Activated CD4-positive, alpha-beta T cell treated with anti-CD3 and anti-CD28 coated beads, Interleukin-2, Interleukin-4, amounts not matched to agents 100 ng/mL and 50 ng/mL, durations not matched to agents 16 hours and 8 hours (primary cell): ENCODE data around the gene SERPINB1.
"Not testable (repeated sequence)": the region's sequence is repeated elsewhere in the genome, so short reads cannot be mapped to it uniquely, and the experiment has no call there.

Source experiments
- DNase-seq: peaks from one replicate; pipeline ENCODE4 v3.0.0-alpha.2; 2020; ENCODE audit warnings: low spot score

Gene SERPINB1

GRCh38 chr6:2841264-2842138 lies at the start of gene SERPINB1:
Gene SERPINB1, minus strand, starts transcription at chr6:2841863. Its CDS starts 1,277 bp downstream, at chr6:2840586.
- DNase-seq = peak; percentile 89

- DNase-seq = no peak
Observed at GRCh38 chr6:2890976-2891767, 49.5 kb upstream of the SERPINB1 start.

GRCh38 chr6:2885967-2886735 lies 44.5 kb upstream of the SERPINB1 start:
- no peak for DNase-seq

- no peak for DNase-seq
Observed at GRCh38 chr6:2884804-2885203, 43.1 kb upstream of the SERPINB1 start.

- DNase-seq = no peak
Observed at GRCh38 chr6:2883673-2884072, 42.0 kb upstream of the SERPINB1 start.

DNA sequence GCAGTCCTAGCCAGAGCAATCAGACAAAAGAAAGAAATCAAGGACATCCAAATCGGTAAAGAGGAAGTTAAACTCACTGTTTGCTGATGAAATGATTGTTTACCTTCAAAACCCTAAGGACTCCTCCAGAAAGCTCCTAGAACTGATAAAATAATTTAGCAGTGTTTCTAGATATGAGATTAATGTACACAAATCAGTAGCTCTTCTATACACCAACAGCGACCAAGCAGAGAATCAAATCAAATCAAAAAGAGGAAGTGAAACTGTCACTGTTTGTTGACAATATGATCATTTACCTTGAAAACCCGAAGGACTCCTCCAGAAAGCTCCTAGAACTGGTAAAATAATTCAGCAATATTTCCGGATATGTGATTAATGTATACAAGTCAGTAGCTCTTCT lies 39.8 kb upstream of the SERPINB1 start:
- DNase-seq = no peak

GRCh38 chr6:2880156-2880555 lies 38.5 kb upstream of the SERPINB1 start:
- not testable (repeated sequence) for DNase-seq

GRCh38 chr6:2877960-2878359 lies 36.3 kb upstream of the SERPINB1 start:
- DNase-seq = no peak

DNA sequence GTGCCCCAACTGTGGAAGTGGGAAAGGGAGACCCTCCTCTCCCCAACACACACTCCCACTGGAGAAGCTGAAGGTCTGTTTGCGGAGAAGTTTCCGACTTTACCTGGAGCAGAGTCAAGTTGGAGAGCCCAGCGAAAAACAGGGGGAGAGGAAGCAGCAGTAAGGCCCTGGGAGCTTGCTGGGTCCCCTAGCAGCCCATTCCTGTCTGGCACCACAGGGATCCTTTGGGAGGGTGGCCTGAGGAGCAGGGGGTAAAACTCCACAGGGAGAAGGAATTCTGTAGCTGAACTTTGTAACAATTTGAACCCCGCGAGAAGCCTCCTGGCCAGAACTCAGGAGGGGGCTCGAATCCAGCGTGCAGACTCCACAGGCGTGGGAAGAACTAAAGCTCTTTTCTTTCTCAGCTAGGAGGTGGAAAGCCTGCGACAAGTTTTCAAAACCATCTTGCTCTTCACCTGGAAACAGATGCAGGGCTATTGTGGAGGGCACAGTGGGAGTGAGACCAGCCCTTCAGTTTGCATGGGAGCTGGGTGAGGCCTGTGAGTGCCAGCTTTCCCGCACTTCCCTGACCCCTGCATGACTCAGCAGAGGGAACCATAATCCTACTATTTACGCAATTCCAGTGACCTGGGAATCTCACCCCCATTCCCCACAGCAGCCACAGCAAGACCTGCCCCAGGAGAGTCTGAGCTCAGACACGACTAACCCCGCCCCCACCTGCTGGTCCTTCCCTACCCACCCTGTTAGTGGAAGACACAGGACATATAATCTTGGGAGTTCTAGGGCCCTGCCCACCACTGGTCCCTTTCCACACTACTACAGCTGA lies 35.6 kb upstream of the SERPINB1 start:
- DNase-seq = no peak

DNA sequence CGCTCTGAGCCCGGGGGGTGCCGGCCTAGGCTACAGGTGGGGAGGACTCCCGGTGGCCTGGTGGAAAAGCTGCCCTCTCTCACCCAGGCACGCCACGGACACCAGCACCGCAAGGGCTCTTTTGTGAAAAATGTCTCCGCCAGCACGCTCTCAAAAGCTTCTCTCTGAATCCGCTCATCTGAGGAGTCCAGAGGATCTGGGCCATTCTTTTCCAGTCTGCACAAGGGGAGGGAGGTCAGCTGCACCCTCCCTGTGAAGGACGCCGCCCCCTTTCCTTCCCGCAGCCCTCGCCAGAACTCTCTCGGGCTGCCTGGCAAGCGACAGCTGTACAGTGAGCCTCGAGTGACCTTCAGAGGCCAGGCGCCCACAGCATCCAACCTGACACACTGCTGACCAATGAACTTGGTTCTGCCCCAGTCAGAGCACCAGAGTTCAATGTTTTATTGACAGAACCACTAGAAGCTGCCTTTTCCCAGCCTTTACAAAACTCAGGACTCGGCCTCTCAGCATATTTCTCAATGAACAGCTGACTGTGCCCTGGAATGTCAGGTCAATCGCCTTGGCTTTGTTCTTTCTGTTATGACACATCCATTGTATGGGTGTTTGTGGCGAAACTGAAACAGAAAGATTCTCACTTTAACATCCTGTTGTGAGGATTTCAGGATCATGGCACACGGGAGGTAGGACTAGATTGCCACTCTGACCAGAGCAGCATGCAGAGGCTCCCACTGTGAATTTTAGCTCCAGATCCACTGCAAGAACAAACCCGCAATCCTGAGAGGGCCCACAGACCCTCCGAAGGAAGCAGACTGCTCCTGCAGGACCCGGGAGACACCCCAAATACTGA lies 34.8 kb upstream of the SERPINB1 start:
- DNase-seq = peak; percentile 38

DNA sequence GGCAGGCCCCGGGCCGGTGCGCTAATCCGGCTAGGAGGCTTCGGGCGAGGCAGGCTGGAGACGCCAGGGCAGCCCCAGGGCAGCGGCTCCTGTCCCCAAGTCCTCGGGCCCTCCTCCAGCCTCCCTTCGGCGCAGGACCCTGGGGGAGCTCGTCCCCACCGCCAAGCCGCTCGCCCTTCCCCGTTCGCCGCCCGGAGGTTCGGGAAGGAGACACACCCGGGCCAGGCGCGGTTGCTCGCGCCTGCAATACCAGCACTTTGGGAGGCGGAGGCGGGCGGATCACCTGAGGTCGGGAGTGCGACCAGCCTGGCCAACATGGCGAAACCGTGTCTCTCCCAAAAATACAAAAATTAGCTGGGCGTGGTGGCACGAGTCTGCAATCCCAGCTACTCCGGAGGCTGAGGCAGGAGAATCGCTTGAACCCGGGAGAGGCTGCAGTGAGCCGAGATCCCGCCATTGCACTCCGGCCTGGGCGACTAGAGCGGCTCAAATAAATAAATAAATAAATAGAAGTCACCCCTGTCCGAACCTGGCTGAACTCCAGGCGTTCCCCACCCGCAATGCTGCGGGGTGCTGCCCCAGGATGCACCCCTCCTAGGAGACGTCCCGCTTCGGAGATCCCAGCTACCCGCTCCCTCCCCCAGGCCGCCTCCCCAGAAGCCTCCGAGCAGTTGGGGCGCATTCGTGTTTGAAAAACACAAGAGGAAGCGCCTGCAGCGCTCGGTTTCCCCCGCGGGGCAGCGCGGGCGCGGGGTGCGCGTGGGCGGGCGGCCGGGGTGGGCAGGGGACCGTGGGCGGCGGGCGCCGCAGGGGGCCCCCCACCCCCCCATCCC lies 33.9 kb upstream of the SERPINB1 start:
- DNase-seq = peak; percentile 40

DNA sequence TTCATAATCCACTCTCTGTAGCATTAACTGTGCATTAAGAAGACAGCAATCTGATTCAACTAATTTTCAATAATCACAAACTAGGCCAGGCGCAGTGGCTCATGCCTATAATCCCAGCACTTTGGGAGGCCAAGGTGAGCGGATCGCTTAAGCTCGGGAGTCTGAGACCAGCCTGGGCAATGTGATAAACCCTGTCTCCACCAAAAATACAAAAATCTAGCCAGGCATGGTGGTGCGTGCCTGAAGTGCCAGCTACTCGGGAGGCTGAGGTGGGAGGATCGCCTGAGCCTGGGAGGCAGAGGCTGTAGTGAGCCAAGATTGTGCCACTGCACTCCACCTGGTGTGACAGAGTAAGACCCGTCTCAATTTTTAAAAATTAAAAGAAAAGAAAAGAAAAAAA lies 32.0 kb upstream of the SERPINB1 start:
- no peak for DNase-seq

DNA sequence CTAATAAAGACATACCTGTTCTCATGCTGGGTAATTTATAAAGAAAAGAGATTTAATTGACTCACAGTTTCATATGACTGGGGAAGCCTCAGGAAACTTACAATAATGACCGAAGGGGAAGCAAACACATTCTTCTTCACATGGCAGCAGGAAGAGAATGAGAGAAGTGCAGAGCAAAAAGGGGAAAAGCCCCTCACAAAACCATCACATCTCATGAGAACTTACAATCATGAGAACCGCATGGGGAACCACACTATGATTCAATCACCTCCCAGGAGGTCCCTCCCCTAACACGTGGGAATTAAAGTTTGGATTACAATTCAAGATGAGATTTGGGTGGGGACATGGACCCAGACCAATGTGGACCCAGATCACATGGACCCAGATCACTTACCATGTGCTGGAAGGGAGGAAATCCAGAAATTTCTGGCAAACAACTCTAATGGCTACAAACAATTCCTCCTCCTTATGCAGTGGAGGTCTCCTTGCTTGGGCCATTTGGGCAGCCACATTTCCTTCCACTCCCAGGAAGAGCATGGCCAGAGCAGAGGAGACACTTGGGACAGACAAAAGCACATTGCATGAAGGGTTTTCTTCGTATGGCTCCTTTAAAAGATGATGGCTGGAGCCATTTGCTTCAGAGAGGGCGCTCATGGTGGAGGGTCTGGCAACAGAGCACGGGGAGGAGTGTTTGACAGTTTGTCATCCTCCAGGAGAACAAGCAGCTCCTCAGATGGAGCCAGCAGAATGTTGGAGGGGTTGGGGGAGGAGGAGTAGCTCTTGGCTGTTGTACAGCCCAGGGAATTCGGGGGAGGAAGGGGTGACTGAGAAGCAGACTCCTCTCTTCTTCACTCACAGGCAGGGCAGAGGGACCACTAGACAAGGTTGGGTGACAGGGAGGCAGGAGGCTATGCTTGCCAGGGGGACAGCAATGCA lies 31.0 kb upstream of the SERPINB1 start:
- no peak for DNase-seq

- DNase-seq = no peak
Observed at GRCh38 chr6:2871953-2872352, 30.3 kb upstream of the SERPINB1 start.

DNA sequence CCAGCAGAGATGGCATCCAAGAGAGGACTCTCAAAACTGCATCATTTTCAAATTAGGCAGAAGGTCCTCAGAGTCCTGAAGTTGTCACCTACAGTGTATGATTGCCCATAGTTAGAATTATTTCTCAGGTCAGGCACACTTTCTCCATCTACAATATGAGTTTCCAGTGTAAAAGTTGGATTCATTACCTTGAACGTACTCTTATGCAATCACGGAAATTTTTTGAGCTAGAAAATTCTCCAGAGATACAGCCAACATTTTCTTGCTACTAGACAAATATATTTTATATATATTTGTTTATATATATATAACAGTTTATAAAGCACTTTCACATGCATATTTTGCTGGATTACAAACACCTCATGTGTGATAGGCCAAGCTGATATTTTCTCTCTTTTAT lies 29.4 kb upstream of the SERPINB1 start:
- DNase-seq = no peak

DNA sequence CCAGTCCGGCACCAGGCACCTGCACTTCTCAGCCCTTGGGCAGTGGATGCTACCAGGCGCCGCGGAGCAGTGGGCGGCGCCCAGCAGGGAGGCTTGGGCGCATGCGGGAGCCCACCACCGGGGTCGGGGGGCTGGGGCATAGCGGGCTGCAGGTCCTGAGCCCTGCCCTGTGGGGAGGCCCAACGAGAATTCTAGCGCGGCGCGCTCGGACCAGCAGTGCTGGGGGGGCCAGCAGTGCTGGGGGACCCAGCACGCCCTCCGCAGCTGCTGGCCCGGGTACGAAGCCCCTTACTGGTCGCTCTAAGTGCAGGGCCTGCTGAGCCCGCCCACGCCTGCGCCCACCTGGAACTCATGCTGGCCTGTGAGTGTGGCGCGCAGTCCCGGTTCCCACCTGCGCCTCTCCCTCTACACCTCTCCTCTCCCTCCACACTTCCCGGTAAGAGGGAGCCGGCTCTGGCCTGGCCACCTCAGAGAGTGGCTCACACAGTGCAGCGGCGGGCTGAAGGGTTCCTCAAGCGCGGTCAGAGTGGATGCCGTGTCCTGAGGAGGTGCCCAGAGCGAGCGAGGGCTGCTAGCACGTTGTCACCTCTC lies 28.5 kb upstream of the SERPINB1 start:
- DNase-seq = no peak

DNA sequence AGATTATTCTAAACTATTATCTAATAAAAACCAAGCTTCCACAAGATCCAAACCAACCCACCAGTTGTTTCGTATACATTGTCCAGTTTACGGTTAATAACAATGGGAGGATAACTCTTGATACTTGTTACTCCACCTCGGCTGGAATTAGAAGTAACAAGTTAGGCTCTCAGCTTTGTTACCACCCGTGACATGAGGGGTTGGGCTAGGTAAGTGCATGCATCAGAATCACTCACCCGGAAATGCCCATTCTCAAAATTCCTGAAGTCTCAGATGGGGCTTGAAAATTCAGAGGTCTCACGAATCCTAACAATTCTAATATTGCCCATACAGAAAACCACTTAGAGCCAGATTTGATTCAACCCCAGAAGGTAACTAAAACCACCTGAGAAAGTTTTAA lies 27.0 kb upstream of the SERPINB1 start:
- DNase-seq = no peak
